ENCODE measurements around the gene BGLAP.
A peak's percentile ranks its signal among the peaks of the same experiment; 100 is the strongest.

BGLAP gene

DNA sequence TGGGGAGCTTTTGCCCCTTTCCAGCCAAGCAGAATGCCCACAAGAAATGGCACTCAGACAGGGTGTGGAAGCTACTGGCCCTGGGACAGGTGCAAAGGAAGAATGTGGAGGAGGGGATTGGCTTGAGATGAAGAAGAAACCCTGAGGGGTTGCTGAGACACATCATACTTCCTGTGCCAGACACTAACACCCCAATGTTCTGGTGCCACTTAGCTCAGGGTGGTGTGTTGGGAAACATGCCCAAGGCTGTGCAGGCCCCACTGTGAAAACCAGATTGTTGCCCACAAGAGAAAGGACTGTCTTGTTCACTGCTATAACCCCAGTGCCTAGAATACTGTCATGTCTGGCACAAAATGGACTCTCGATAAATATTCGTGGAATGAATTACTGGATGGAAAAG, 15.7 kb downstream of the BGLAP start:
- DNase-seq (ENCODE audit: low read depth in 2 of 2), result no peak

- DNase-seq (ENCODE audit: low read depth in 2 of 2), result no peak
Measured at GRCh38 chr1:156258859-156259258, 16.9 kb downstream of the BGLAP start.

GRCh38 chr1:156259805-156260204, 17.8 kb downstream of the BGLAP start:
- DNase-seq (ENCODE audit: low read depth in 2 of 2), result no peak

DNA sequence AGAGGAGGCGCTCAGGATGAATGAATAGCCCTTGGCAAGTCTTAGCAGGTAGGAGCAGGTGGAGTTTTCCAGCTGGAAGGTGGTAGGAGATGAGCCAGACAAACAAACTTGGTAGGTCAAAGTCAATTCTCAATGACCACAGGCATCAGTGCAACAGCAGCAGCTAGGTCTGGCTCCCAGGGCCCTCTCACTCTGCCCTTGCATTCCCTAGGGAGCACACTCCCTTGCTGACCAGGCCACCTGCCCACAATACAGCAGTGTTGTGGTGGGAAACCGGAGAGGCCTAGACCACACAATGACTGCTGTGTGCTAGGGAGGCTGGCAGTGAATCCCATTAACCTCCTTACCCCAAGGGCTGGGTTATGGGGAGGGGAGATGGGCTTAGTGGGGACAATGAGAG, 18.9 kb downstream of the BGLAP start:
- DNase-seq (ENCODE audit: low read depth in 2 of 2), result no peak

GRCh38 chr1:156262461-156263287, 20.7 kb downstream of the BGLAP start:
- DNase-seq (ENCODE audit: low read depth in 2 of 2), result no peak

- no peak for DNase-seq (ENCODE audit: low read depth in 2 of 2)
Measured at GRCh38 chr1:156263288-156263655, 21.3 kb downstream of the BGLAP start.

DNA sequence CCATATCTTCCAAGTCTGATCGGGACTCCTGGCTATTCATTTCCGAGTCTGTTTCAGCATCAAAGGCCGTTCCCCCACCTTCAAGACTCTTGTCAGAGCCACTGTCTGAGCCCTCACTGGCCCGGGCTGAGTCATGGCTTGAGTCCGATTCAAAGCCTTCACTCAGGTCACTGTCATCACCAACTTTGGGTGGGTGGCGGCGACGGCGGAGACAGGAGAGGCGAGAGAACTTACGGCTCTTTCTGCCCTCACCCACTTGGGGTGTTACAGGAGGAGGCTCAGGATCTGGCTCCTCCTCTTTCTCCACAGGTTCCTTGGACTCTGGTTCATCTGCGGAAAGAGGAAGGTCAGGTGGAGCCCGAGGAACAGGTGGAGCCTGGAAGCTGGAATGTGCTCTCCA, 24.1 kb downstream of the BGLAP start:
- DNase-seq (ENCODE audit: low read depth in 2 of 2), result no peak

GRCh38 chr1:156268336-156268735, 26.4 kb downstream of the BGLAP start:
- DNase-seq (ENCODE audit: low read depth in 2 of 2), result no peak

DNA sequence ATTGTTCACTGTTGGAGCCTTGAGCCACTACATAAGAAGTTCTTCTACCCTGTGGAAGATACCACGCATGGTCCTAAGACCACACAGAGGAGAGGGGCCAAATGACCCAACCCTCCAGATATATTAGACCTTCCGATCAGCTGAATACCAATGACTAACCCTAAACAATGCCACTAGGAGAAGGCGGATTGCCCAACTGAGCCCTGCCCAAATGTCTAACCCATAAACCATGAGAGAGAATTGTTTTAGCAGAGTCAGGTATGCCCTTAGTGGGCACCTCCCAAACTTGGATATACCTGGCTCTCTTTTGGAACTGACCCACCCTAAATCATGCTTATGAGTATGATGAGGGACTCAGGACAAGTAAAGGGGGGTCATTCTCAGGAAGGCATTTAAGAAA, 28.3 kb downstream of the BGLAP start:
- DNase-seq (ENCODE audit: low read depth in 2 of 2), result no peak

DNA sequence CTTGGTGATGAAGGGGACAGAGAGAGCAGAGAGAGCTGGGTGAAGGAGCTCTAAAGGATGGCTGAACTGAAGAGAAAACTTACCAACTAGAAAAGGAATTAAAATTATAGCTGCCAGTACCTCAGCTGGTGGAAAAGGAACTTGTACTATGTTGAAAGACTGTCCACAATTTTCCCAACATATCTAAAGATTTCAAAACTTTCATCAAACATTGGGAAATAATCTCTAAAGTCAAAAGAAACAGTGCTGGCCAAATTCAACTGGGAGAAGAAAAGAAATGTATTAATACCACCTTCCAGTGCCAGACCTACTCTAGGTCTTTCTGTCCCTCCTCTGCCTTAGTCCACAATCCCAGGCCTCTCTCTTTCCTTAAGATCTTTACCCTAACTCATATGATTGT, 34.5 kb downstream of the BGLAP start:
- DNase-seq (ENCODE audit: low read depth in 2 of 2), result no peak

DNA sequence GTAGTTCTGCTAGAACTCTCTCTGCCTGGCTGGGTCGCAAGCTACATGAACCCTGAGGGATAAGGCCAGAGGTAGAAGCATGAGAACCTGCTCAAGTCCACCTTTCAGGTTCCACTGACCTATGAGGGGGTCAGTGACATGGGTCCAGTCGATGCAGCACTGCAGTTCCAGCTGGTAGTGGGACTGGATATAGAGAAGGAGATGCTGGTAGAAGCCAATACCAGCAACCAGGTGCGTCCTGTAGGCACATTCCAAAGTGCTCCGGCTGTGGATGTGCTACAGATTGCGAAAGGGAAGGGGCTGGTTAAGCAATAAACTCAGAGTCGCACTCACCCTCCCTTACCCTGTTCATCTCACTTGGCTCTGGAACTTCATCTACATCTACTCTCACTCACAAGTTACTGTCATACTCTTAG, 35.0 kb downstream of the BGLAP start:
- no peak for DNase-seq (ENCODE audit: low read depth in 2 of 2)

DNA sequence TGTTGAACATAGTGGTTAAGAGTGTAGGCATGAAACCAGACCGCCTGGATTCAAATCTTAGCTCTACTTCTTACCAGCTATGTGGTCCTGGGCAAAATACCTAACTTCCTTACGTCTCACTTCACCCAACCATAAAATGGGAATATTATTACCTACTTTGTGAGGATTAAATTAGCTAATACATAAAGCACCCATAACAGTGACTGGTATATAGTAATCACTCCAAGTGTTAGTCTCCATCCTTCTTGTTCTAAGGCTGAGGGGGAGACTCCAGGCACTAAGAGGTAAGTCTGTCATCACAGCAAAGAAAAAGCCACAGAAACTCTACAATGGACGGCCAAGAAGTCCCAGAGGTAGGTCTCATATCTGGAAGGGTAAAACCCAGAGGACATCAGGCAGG, 37.9 kb downstream of the BGLAP start:
- DNase-seq (ENCODE audit: low read depth in 2 of 2), result no peak

DNA sequence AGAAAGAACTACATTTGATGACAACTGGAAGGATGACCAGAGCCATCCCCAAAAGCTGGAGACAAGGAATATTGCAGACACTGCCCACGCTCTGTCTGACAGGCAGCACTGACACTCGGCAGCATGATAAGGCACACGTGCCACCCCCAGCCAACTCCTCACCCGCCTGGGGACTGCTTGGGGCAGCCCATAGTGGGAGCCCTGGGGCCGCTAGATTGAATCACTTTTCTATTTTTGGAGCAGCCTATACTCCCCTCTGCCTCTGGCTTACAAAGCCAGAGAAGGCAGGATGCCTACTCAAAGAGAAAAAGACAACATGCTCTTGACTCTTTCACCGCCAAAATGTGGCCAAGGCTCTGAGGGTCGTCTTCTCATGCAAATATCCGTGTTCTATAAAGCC, 39.3 kb downstream of the BGLAP start:
- no peak for DNase-seq (ENCODE audit: low read depth in 2 of 2)

GRCh38 chr1:156281693-156282478, 39.9 kb downstream of the BGLAP start:
- DNase-seq (ENCODE audit: low read depth in 2 of 2), result no peak

- peak; percentile 85 to 88 for DNase-seq (ENCODE audit: low read depth in 2 of 2)
Measured at GRCh38 chr1:156282479-156283222, 40.7 kb downstream of the BGLAP start, which contains the start of gene SMG5. SMG5 (minus strand) TSS chr1:156282825; CDS start chr1:156282680, 145 bp downstream.

- DNase-seq (ENCODE audit: low read depth in 2 of 2), result no peak
Measured at GRCh38 chr1:156283521-156283920, 41.5 kb downstream of the BGLAP start.

- no peak for DNase-seq (ENCODE audit: low read depth in 2 of 2)
Measured at GRCh38 chr1:156284112-156284511, 42.1 kb downstream of the BGLAP start, which contains the start of gene TMEM79. TMEM79 (plus strand) TSS chr1:156284325; CDS start chr1:156285227, 902 bp downstream.

GRCh38 chr1:156284757-156285156, 42.8 kb downstream of the BGLAP start:
- no peak for DNase-seq (ENCODE audit: low read depth in 2 of 2)

DNA sequence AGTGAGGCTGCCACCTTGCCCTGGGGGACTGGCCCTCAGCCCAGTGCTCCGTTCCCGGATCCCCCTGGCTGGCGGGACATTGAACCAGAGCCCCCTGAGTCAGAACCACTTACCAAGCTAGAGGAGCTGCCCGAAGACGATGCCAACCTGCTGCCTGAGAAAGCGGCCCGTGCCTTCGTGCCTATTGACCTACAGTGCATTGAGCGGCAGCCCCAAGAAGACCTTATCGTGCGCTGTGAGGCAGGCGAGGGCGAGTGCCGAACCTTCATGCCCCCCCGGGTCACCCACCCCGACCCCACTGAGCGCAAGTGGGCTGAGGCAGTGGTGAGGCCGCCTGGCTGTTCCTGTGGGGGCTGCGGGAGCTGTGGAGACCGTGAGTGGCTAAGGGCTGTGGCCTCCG, 43.5 kb downstream of the BGLAP start:
- no peak for DNase-seq (ENCODE audit: low read depth in 2 of 2)

DNA sequence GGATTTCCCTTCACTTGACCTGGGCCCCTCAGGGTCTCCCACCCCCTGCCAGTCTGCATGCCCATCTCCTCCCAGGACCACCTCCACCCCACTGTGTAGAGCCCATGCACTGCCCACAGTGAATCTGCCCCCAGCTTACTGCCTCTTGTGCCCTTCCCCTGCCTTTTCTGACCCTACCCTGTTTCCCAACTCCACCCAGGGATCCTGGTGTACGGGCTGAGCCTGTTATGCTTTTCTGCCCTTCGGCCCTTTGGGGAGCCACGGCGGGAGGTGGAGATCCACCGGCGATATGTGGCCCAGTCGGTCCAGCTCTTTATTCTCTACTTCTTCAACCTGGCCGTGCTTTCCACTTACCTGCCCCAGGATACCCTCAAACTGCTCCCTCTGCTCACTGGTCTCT, 44.1 kb downstream of the BGLAP start:
- DNase-seq (ENCODE audit: low read depth in 2 of 2), result no peak

DNA sequence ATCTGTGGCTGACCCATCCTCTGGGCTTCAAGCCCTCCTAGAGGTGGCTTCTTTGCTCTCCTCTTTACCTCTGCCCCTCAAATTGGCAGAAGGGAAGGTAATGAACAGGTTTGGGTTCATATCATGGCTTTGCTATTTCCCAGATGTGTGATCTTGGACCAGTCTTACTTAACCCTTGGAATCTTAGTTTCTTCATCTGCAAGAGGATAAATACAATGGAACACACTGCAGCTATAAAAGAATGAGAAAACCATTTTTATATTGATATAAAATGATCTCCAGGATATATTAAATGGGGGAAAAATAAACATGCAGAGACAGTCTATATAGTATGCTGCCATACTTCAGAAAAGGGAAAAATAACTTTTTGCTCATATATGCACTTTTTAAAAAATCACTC, 47.9 kb downstream of the BGLAP start:
- no peak for DNase-seq (ENCODE audit: low read depth in 2 of 2)

Measured in stimulated activated CD8-positive, alpha-beta memory T cell treated with anti-CD3 and anti-CD28 coated beads, Interleukin-7, amount 100 ng/mL, for 1 hour (primary cell).